Adipocyte (in vitro differentiated cells): ENCODE measurements around the gene OR14K1.
"Not testable (repeated sequence)": the region's sequence is repeated elsewhere in the genome, so short reads cannot be mapped to it uniquely, and the experiment has no call there.

Experiments used
- DNase-seq: peaks from one replicate; pipeline ENCODE4 v3.0.0-alpha.2; 2015; ENCODE audit warnings: low read depth
- H3K27me3 ChIP-seq: replicated peaks from 2 replicates; pipeline ENCODE4 v1.7.0; 2013; ENCODE audit warnings: mild to moderate bottlenecking, low read length, moderate library complexity; ENCODE audit not compliant: control insufficient read depth, insufficient read depth
- H3K36me3 ChIP-seq: 2 replicates; pipeline ENCODE4 v1.7.0; 2013; ENCODE audit warnings: low read length, mild to moderate bottlenecking, moderate library complexity; ENCODE audit not compliant: control insufficient read depth, insufficient read depth, severe bottlenecking
- H3K4me1 ChIP-seq: 2 replicates; pipeline ENCODE4 v1.7.0; 2013; ENCODE audit warnings: mild to moderate bottlenecking, low read length, moderate library complexity; ENCODE audit not compliant: control insufficient read depth, insufficient read depth
- H3K4me3 ChIP-seq: 2 replicates; pipeline ENCODE4 v1.7.0; 2013; ENCODE audit warnings: mild to moderate bottlenecking, low read length, moderate library complexity
- H3K9ac ChIP-seq: 2 replicates; pipeline ENCODE4 v1.7.0; 2013; ENCODE audit warnings: mild to moderate bottlenecking, low read length, moderate library complexity
- H3K9me3 ChIP-seq: 2 replicates; pipeline ENCODE4 v1.7.0; 2013; ENCODE audit warnings: mild to moderate bottlenecking, low read length, moderate library complexity; ENCODE audit not compliant: control insufficient read depth

The OR14K1 gene

DNA sequence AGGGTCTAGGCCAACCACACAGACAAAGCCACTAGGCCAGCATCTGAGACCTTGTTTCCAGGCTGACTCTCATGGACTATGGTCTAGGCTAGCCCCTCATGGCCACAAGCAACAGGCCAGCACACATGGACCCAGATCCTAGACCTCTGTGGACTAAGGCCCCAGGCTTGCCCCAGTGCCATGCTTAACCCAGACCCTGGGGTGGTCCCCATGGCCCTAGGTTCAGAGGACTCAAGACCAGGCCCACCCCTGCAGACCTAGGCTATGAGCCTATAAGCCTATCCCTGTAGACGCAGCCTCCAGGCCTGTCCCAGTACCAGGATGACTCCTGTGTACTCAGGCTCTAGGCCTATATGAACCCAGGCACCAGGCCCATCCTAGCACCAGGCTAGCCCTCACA lies 11.5 kb downstream of the OR14K1 start:
- H3K9ac ChIP-seq, result no peak overlapping the region
- H3K27me3 ChIP-seq, result no peaks in the 10 kb centered on the region
- no peaks in the 10 kb centered on the region for H3K36me3 ChIP-seq
- H3K4me1 ChIP-seq, result no peaks in the 10 kb centered on the region
- H3K4me3 ChIP-seq, result no peak overlapping the region
- DNase-seq, result no peak
- H3K9me3 ChIP-seq, result peaks cover 4% of the 10 kb centered on the region

DNA sequence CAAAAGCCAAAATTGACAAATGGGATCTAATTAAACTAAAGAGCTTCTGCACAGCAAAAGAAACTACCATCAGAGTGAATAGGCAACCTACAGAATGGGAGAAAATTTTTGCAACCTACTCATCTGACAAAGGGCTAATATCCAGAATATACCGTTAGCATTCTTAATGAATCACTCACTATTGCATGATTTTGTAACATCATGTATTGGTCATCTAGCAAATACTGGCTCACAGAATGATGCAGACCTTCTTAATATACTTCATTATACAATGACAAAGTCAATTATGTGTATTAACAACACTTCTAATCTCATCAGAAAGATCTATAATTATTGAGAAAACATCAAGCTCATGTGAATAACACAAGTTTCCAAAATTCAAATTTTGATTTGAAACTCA lies 15.9 kb downstream of the OR14K1 start:
- not testable (repeated sequence) for H3K27me3 ChIP-seq, H3K9me3 ChIP-seq, H3K4me3 ChIP-seq, H3K4me1 ChIP-seq, DNase-seq, H3K9ac ChIP-seq, H3K36me3 ChIP-seq

DNA sequence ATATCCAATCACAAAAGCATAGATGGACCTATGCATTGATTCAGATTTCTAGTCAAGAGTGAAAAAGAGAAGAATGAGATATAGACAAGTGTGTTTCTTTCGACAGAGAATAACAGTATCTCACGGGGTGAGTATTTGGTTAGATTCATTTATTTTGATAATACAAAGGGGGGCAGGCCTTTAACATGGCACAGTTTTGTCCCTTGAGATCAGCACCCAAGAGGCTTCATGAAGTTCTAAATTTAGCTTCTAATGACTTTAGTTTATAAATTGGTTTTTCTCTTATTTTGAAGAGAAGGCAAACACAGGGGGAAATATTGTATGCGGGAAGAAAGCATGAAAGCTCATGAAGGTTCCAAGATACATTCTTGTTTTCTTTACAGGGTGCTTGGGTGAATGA lies 22.0 kb downstream of the OR14K1 start, which contains the start of gene OR1C1:
OR1C1 (minus strand) TSS at position 101 of the 400 bp plus-strand sequence. CDS start 2,150 bp downstream, outside the sequence.
- H3K9me3 ChIP-seq, result peaks cover 4% of the 10 kb centered on the region

GRCh38 chr1:247769603-247770002 lies 31.2 kb downstream of the OR14K1 start:
- no peak for DNase-seq
- Histone ChIP-seq H3K9ac (no peak overlapping the region), H3K36me3 (no peaks in the 10 kb centered on the region), H3K4me3 (no peak overlapping the region), H3K27me3 (no peaks in the 10 kb centered on the region), H3K9me3 (no peaks in the 10 kb centered on the region), H3K4me1 (no peaks in the 10 kb centered on the region)

More for the DNA sequence above, 22.0 kb downstream of the OR14K1 start, which contains the start of gene OR1C1:
- Histone ChIP-seq H3K4me1 (no peaks in the 10 kb centered on the region), H3K4me3 (no peak within 1 kb of the TSS), H3K27me3 (no peaks in the 10 kb centered on the region), H3K36me3 (no peaks in the 10 kb centered on the region), H3K9ac (no peak within 1 kb of the TSS)
- DNase-seq, result no peak
